ENCODE measurements around the gene CYB561D2.

DNA sequence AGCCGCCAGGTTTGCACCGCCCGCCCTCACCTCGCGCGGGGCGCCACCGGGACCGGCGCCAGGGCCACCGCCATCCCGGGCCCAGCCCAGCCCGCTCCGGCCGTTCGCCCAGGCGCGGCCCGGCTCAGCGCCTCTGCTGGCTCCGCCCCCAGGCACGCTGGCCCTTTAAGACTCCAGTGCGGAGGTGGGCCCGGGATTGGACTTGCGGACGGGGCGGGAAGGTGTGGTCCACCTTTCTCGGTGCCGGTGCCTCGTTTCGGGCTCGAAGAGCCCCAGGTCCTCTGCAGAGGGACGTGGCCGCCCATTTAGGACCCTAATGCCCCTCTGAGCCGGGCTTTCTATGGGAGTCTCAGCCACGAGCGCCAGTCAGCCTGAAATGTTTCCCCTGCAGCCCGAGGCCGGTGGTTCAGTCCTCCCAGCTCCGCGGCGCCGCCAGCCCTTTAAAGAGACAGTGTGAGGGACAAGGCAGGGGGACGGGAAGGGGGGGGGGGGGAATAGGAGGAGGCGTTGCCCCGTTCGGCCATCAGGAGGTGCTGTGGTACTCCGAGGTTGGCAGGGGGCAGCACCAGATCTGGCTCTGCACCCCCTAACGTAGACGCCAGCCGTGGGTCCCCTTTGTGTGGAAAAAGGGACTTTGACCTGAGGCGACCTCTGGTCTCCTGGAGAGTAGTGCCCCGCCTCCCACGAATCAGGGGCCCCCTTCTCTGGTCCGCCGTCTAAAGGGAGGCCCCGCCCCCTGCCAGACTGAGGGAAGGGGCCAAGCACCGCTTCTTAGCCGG, 29.1 kb upstream of the CYB561D2 start:
- TF ChIP-seq POLR2A (IDR thresholded peaks at IDR 0.05) = no peak
- no peak for TF ChIP-seq EP300 (IDR thresholded peaks at IDR 0.05)
- TF ChIP-seq CTCF (IDR thresholded peaks at IDR 0.05) = peak; percentile 22 to 50 (median 42)
- peak in 2 of 4 donors; percentile 52 to 64 for TF ChIP-seq POLR2AphosphoS5 (IDR thresholded peaks at IDR 0.05)
